Endothelial cell of umbilical vein (primary cell): ENCODE results near the gene MAST4.

Experiments used
- CTCF ChIP-seq, 2 donors: IDR thresholded peaks; 1 replicate in 1 of 2; 2 replicates in 1 of 2; pipeline ENCODE4 v1.5.1; 2011; ENCODE audit warnings: low read length in 2 of 2, mild to moderate bottlenecking in 2 of 2, moderate library complexity in 2 of 2, control low read depth in 1 of 2, inconsistent platforms in 1 of 2, low read depth in 1 of 2; ENCODE audit not compliant: insufficient read depth in 1 of 2; ENCODE audit errors: extremely low read depth in 1 of 2
- EZH2 ChIP-seq: IDR thresholded peaks from 2 replicates; pipeline ENCODE4 v1.6.1; 2012; ENCODE audit warnings: borderline replicate concordance, low read depth, mild to moderate bottlenecking, moderate library complexity, low read length, inconsistent platforms; ENCODE audit not compliant: severe bottlenecking
- FOS ChIP-seq: IDR thresholded peaks from 2 replicates; pipeline ENCODE4 v1.6.1; 2011; ENCODE audit warnings: mild to moderate bottlenecking, low read length, moderate library complexity, borderline replicate concordance; ENCODE audit not compliant: insufficient read depth
- GATA2 ChIP-seq: IDR thresholded peaks from 2 replicates; pipeline ENCODE4 v1.7.0; 2011; ENCODE audit warnings: low read depth, mild to moderate bottlenecking, moderate library complexity, mixed read lengths, low read length; ENCODE audit not compliant: insufficient read length, insufficient read depth
- JUN ChIP-seq: IDR thresholded peaks from 2 replicates; pipeline ENCODE4 v1.6.1; 2011; ENCODE audit warnings: borderline replicate concordance, low read depth; ENCODE audit not compliant: insufficient read length, insufficient read depth
- MYC ChIP-seq: IDR thresholded peaks from one replicate; pipeline ENCODE4 v1.6.1; 2011; ENCODE audit warnings: mild to moderate bottlenecking, low read depth, low read length
- POLR2A ChIP-seq: IDR thresholded peaks from 2 replicates; pipeline ENCODE4 v1.6.1; 2012; ENCODE audit warnings: low read depth, mild to moderate bottlenecking, control low read depth, low read length
- POLR2AphosphoS5 ChIP-seq: IDR thresholded peaks from 2 replicates; pipeline ENCODE4 v1.6.1; 2012; ENCODE audit warnings: low read depth, mild to moderate bottlenecking, control low read depth, low read length, moderate library complexity; ENCODE audit not compliant: insufficient read depth
- TF ChIP-seq, protein P1 (sequence below): IDR thresholded peaks from 2 replicates; pipeline ENCODE4 v1.6.1; 2011; ENCODE audit not compliant: insufficient read depth, insufficient read length

DNA sequence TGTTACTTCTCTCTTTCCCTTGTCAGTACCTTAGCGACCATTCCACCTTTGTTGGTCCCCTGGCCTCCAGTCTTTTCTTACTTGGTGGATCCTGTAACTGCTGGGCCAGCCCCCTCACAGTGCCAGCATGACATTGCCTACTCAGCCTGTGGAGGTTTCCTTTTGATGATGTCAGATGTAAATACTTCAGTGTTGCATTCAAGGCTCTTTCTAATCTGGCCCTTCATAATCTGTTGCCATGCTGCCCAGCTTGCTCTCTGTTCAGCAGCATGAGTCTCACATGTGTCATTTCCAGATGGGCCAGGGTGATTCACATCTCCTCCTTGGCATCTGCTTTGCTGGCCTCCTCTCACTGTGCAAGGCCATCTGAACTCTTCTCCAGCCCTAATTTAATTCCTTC, 57.1 kb downstream of the MAST4 start:
- no peak for TF ChIP-seq POLR2A
- TF ChIP-seq CTCF (IDR thresholded peaks at IDR 0.05; ENCODE audit: extremely low read depth in 1 of 2, insufficient read depth in 1 of 2, low read depth in 1 of 2, low read length in 2 of 2), result no peak
- no peak for TF ChIP-seq EZH2
- no peak for TF ChIP-seq MYC
- no peak for TF ChIP-seq POLR2AphosphoS5
- TF ChIP-seq, protein P1, sequence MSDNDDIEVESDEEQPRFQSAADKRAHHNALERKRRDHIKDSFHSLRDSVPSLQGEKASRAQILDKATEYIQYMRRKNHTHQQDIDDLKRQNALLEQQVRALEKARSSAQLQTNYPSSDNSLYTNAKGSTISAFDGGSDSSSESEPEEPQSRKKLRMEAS, result no peak
- no peak for TF ChIP-seq GATA2
- peak; percentile 86 for TF ChIP-seq FOS
- TF ChIP-seq JUN, result no peak
